B cell (primary cell): ENCODE data around the gene POMT2. TPM values are rescaled to one million over a fixed set of nuclear protein-coding genes. Genes with fewer than 3 reads are reported as not detected.

ENCODE experiments used
- ATAC-seq: fragments of 200-7000 bp; cut with Tn5 transposase; one replicate; pipeline ENCODE4 v1.10.0; 2021; ENCODE audit warnings: low read depth, mild to moderate bottlenecking, moderate number of reproducible peaks, moderate library complexity
- CTCF ChIA-PET: fragments of 350-600 bp; sonication (Branson Sonifier 250); formaldehyde crosslinking; loops from one replicate; lab custom pipeline; 2021; ENCODE audit warnings: antibody characterized with exemption, inconsistent platforms; lab: Charles Lee
- POLR2A ChIA-PET: fragments of 350-600 bp; sonication (Branson Sonifier 250); formaldehyde crosslinking; loops from one replicate; lab custom pipeline; 2021; ENCODE audit warnings: antibody characterized with exemption; lab: Charles Lee
- DNase-seq: peaks from one replicate; pipeline ENCODE4 v3.0.0; 2013
- H2AFZ ChIP-seq: 2 replicates; pipeline ENCODE4 v1.6.1; 2012; ENCODE audit warnings: mild to moderate bottlenecking, low read depth, low read length; ENCODE audit not compliant: insufficient read depth, poor library complexity, severe bottlenecking
- H3K27ac ChIP-seq, 2 donors: 1 replicate in 1 of 2; 2 replicates in 1 of 2; pipeline ENCODE4 v1.5.1; 2012 to 2013; ENCODE audit warnings: low read length in 2 of 2, mild to moderate bottlenecking in 2 of 2, moderate library complexity in 1 of 2
- H3K27me3 ChIP-seq, 4 experiments: fragments of 200-600 bp in 1 of 4; sonication (generic) in 1 of 4; replicated peaks in 1 of 4; 1 replicate in 2 of 4; 2 replicates in 2 of 4; pipeline versions ENCODE4 v1.6.1 to v1.7.0; 2013 to 2016; ENCODE audit warnings: low read length in 3 of 4, mild to moderate bottlenecking in 2 of 4, mixed read lengths in 1 of 4, moderate library complexity in 1 of 4; ENCODE audit not compliant: insufficient read depth in 4 of 4, control insufficient read depth in 3 of 4; ENCODE audit errors: control extremely low read depth in 1 of 4
- H3K36me3 ChIP-seq, 2 experiments: replicated peaks in 1 of 2; 1 replicate in 1 of 2; 2 replicates in 1 of 2; pipeline versions ENCODE4 v1.6.1 to v1.7.1; 2013; ENCODE audit warnings: low read length in 1 of 2; ENCODE audit not compliant: insufficient read depth in 2 of 2, control insufficient read depth in 1 of 2; ENCODE audit errors: control extremely low read depth in 1 of 2, extremely low read depth in 1 of 2
- H3K4me1 ChIP-seq, 2 donors: fragments of 200-600 bp in 1 of 2; sonication (generic) in 1 of 2; 1 replicate in 1 of 2; 2 replicates in 1 of 2; pipeline versions ENCODE4 v1.5.1 to v1.6.1; 2013 to 2017; ENCODE audit warnings: low read length in 2 of 2; ENCODE audit not compliant: control insufficient read depth in 2 of 2, insufficient read depth in 2 of 2
- H3K4me2 ChIP-seq: replicated peaks from 2 replicates; pipeline ENCODE3; 2012; ENCODE audit warnings: mild to moderate bottlenecking, low read depth, low read length; ENCODE audit not compliant: poor library complexity, severe bottlenecking
- H3K4me3 ChIP-seq, 5 experiments: fragments of 200-600 bp in 1 of 5; sonication (generic) in 1 of 5; 1 replicate in 3 of 5; 2 replicates in 2 of 5; pipeline versions ENCODE4 v1.5.1 to v1.7.0; 2011 to 2016; ENCODE audit warnings: low read length in 4 of 5, mild to moderate bottlenecking in 4 of 5, low read depth in 2 of 5, control low read depth in 1 of 5, moderate library complexity in 1 of 5; ENCODE audit not compliant: insufficient read depth in 1 of 5; ENCODE audit errors: control extremely low read depth in 1 of 5, extremely low read depth in 1 of 5
- H3K79me2 ChIP-seq: fragments of 200-600 bp; sonication (generic); one replicate; pipeline ENCODE4 v1.6.0; 2016; ENCODE audit warnings: low read length; ENCODE audit not compliant: control insufficient read depth, insufficient read depth
- H3K9ac ChIP-seq: fragments of 200-600 bp; sonication (generic); 2 replicates; pipeline ENCODE4 v1.6.1; 2017; ENCODE audit warnings: mild to moderate bottlenecking, low read length, moderate library complexity
- H3K9me3 ChIP-seq, 3 donors: one replicate each; pipeline versions ENCODE4 v1.6.1 to v1.7.1; 2013; ENCODE audit warnings: low read length in 2 of 3; ENCODE audit not compliant: control insufficient read depth in 2 of 3, insufficient read depth in 1 of 3; ENCODE audit errors: control extremely low read depth in 1 of 3
- H4K20me1 ChIP-seq: 2 replicates; pipeline ENCODE4 v1.6.0; 2012; ENCODE audit warnings: mild to moderate bottlenecking, low read length; ENCODE audit not compliant: insufficient read depth, control insufficient read depth, poor library complexity, severe bottlenecking
- H3K27ac Mint-ChIP-seq: one replicate; pipeline ENCODE4 v1.8.0; 2021; ENCODE audit warnings: mixed read lengths
- H3K27me3 Mint-ChIP-seq: one replicate; pipeline ENCODE4 v1.8.0; 2021; ENCODE audit warnings: mixed read lengths
- H3K4me1 Mint-ChIP-seq: one replicate; pipeline ENCODE4 v1.8.0; 2021; ENCODE audit warnings: mixed read lengths
- H3K4me3 Mint-ChIP-seq: one replicate; pipeline ENCODE4 v1.8.0; 2021; ENCODE audit warnings: mixed read lengths
- H3K9me3 Mint-ChIP-seq: one replicate; pipeline ENCODE4 v1.8.0; 2022; ENCODE audit warnings: mixed read lengths; ENCODE audit not compliant: insufficient read depth
- EZH2 ChIP-seq: IDR thresholded peaks from 2 replicates; pipeline ENCODE4 v1.6.1; 2012; ENCODE audit warnings: borderline replicate concordance, low read depth, mild to moderate bottlenecking, moderate library complexity, low read length; ENCODE audit not compliant: insufficient read depth, poor library complexity, severe bottlenecking
- WGBS: methylation state at CpG from one replicate; pipeline ENCODE4 v1.1.5; 2013; ENCODE audit warnings: missing lambda C conversion rate; ENCODE audit not compliant: insufficient coverage; 5-methylcytosine and 5-hydroxymethylcytosine counted together
- intact Hi-C: fragments of 100-400 bp; cut with micrococcal nuclease; formaldehyde crosslinking; loops from one replicate; pipeline ENCODE4 v1.10.0; 2022
- polyA plus RNA-seq: library from polyadenylated mRNA; depleted of rRNA; stranded (reverse); fragments of >200 nt; gene quantifications from 2 replicates; pipeline ENCODE4 v1.2.3, GENCODE V29; 2012
- total RNA-seq, 2 donors: library from RNA; stranded (reverse); fragments of 120-200 nt in 1 of 2; gene quantifications; 1 replicate in 1 of 2; 2 replicates in 1 of 2; pipeline versions ENCODE4 v1.2.3 to v1.2.4, GENCODE V29; 2013 to 2022
- TF ChIP-seq, protein P1 (sequence below): fragments of 200-600 bp; IDR thresholded peaks from one replicate; pipeline ENCODE4 v1.8.0; 2022; ENCODE audit warnings: antibody characterized with exemption, mild to moderate bottlenecking

POMT2 gene
- total and polyA plus RNA-seq, 2 donors (not counting 1 experiment from before 2014, with no cell fraction given), result 14.3 to 36.6 TPM

GRCh38 chr14:77335576-77335975 lies 14.9 kb upstream of the POMT2 start:
- TF ChIP-seq, protein P1, sequence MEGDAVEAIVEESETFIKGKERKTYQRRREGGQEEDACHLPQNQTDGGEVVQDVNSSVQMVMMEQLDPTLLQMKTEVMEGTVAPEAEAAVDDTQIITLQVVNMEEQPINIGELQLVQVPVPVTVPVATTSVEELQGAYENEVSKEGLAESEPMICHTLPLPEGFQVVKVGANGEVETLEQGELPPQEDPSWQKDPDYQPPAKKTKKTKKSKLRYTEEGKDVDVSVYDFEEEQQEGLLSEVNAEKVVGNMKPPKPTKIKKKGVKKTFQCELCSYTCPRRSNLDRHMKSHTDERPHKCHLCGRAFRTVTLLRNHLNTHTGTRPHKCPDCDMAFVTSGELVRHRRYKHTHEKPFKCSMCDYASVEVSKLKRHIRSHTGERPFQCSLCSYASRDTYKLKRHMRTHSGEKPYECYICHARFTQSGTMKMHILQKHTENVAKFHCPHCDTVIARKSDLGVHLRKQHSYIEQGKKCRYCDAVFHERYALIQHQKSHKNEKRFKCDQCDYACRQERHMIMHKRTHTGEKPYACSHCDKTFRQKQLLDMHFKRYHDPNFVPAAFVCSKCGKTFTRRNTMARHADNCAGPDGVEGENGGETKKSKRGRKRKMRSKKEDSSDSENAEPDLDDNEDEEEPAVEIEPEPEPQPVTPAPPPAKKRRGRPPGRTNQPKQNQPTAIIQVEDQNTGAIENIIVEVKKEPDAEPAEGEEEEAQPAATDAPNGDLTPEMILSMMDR, result no peak
- TF ChIP-seq EZH2, result no peak
- Histone ChIP-seq H3K9me3 (no peaks in the 10 kb centered on the region), H3K27ac (no peak overlapping the region), H3K4me3 (no peak overlapping the region), H3K4me1 (no peaks in the 10 kb centered on the region), H4K20me1 (no peaks in the 10 kb centered on the region), H3K9ac (no peak overlapping the region), H3K27me3 (no peaks in the 10 kb centered on the region), H3K36me3 (peaks cover 2 to 38% of the 10 kb centered on the region in 2 experiments), H3K79me2 (no peaks in the 10 kb centered on the region), H2AFZ (no peak overlapping the region), H3K4me2 (no peak overlapping the region)
- ChIA-PET POLR2A (interaction anchor here (0.5 kb wide), 1 partner anchor 1279 kb away, joined by 4 read pairs; no protein-coding TSS in a partner anchor), CTCF (interaction anchor here (1.3 to 1.5 kb wide), 2 partner anchors 20 to 41 kb away, joined by 4 to 5 read pairs; partner anchors contain the start of genes SAMD15 and TMED8)
- Mint-ChIP-seq H3K4me1 (no peaks in the 10 kb centered on the region), H3K27ac (no peak overlapping the region), H3K9me3 (no peaks in the 10 kb centered on the region), H3K4me3 (no peak overlapping the region), H3K27me3 (no peaks in the 10 kb centered on the region)
- DNase-seq, result no peak
- ATAC-seq, result no peak
- intact Hi-C loops, result no loop called here
- WGBS, result no CpG with 5 or more reads among the region's 3 CpGs

- Histone ChIP-seq H2AFZ (no peak overlapping the region), H3K27me3 (no peaks in the 10 kb centered on the region), H3K79me2 (no peaks in the 10 kb centered on the region), H3K27ac (no peak overlapping the region), H4K20me1 (no peaks in the 10 kb centered on the region), H3K36me3 (no peaks in the 10 kb centered on the region), H3K4me3 (no peak overlapping the region), H3K4me1 (no peaks in the 10 kb centered on the region), H3K9ac (no peak overlapping the region), H3K9me3 (no peaks in the 10 kb centered on the region), H3K4me2 (no peak overlapping the region)
- 100% methylated on average over 2 of the region's 7 CpGs for WGBS
- Mint-ChIP-seq H3K9me3 (no peaks in the 10 kb centered on the region), H3K4me3 (no peak overlapping the region), H3K4me1 (no peaks in the 10 kb centered on the region), H3K27ac (no peak overlapping the region), H3K27me3 (no peaks in the 10 kb centered on the region)
- no peak for DNase-seq
- no peak for ATAC-seq
- intact Hi-C loops, result loop anchor here (10.0 kb wide), 1 partner anchor 1345 kb away; the partner anchor contains the start of genes IFT43 and TGFB3
- CTCF ChIA-PET, result interaction anchor here (0.7 to 1.1 kb wide), 2 partner anchors 14 to 23 kb away, joined by 3 to 7 read pairs; no protein-coding TSS in a partner anchor
- POLR2A ChIA-PET, result no interaction called here
- TF ChIP-seq EZH2, result no peak
- TF ChIP-seq, protein P1, result no peak
These were observed 9.2 kb upstream of the POMT2 start for GRCh38 chr14:77329872-77330271.
